ENCODE results near the gene DIP2B.

- TF ChIP-seq POLR2A (IDR thresholded peaks at IDR 0.05; ENCODE audit: extremely low read depth, insufficient read length) (no peak), CTCF (IDR thresholded peaks at IDR 0.05; ENCODE audit: low read depth, low read length) (no peak), MYC (IDR thresholded peaks at IDR 0.05; ENCODE audit: low read depth, low read length) (no peak)
Measured at GRCh38 chr12:50690925-50691324, 186.1 kb downstream of the DIP2B start.

Measured in NB4 (cell line).